HepG2 (cell line): ENCODE data around the gene NDUFS7. TPM values are rescaled to one million over a fixed set of nuclear protein-coding genes. Genes with fewer than 3 reads are reported as not detected.

ENCODE experiments used
- CC2D1A ChIP-seq: sonication (generic); formaldehyde crosslinking; IDR thresholded peaks from 2 replicates; pipeline ENCODE4 v1.8.1; 2023; ENCODE audit warnings: mild to moderate bottlenecking, missing genetic modification reagents
- FLYWCH1 ChIP-seq: sonication (generic); formaldehyde crosslinking; IDR thresholded peaks from 2 replicates; pipeline ENCODE4 v1.8.1; 2023; ENCODE audit warnings: mild to moderate bottlenecking, missing genetic modification reagents
- ZBTB4 ChIP-seq: sonication (generic); formaldehyde crosslinking; IDR thresholded peaks from 2 replicates; pipeline ENCODE4 v1.4.0; 2020; ENCODE audit warnings: missing genetic modification reagents, mild to moderate bottlenecking, borderline replicate concordance
- ZNF563 ChIP-seq: sonication (generic); formaldehyde crosslinking; IDR thresholded peaks from 2 replicates; pipeline ENCODE4 v1.8.0; 2022; ENCODE audit warnings: mild to moderate bottlenecking, moderate library complexity, missing genetic modification reagents
- polyA plus RNA-seq, 8 experiments: library from polyadenylated mRNA; depleted of rRNA in 3 of 8; stranded (reverse) in 7 of 8; unstranded in 1 of 8; fragments of >200 nt; fragmentation: Illumina TruSeq in 4 of 8; extraction: Trizol in 4 of 8; gene quantifications; 2 replicates each; pipeline versions ENCODE4 v1.2.1 to v1.2.3, GENCODE V29; 2011 to 2016; ENCODE audit warnings: low read depth in 4 of 8, missing spikeins in 1 of 8, mixed read lengths in 1 of 8; ENCODE audit not compliant: insufficient read depth in 1 of 8
- total RNA-seq, 5 experiments: library from RNA; depleted of rRNA; stranded (reverse); fragments of >200 nt; fragmentation: Illumina TruSeq; extraction: Trizol; gene quantifications; 2 replicates each; pipeline ENCODE4 v1.2.3, GENCODE V29; 2016; ENCODE audit warnings: low read depth in 1 of 5
- TF ChIP-seq, protein P1 (sequence below): sonication (generic); formaldehyde crosslinking; IDR thresholded peaks from 2 replicates; pipeline ENCODE4 v1.5.1; 2020; ENCODE audit warnings: missing genetic modification reagents, mild to moderate bottlenecking, borderline replicate concordance
- TF ChIP-seq, protein P2 (sequence below): sonication (generic); IDR thresholded peaks from 2 replicates; pipeline ENCODE4 v1.6.1; 2016; ENCODE audit warnings: low read depth, borderline replicate concordance

Gene NDUFS7
- total and polyA plus RNA-seq, 2 of the 13 experiments (the other 11 are each of a cell fraction or from before 2014, with no cell fraction given) = 34.3 to 66.9 TPM

GRCh38 chr19:1373042-1373533 lies 10.6 kb upstream of the NDUFS7 start (continued):
- TF ChIP-seq, protein P1, sequence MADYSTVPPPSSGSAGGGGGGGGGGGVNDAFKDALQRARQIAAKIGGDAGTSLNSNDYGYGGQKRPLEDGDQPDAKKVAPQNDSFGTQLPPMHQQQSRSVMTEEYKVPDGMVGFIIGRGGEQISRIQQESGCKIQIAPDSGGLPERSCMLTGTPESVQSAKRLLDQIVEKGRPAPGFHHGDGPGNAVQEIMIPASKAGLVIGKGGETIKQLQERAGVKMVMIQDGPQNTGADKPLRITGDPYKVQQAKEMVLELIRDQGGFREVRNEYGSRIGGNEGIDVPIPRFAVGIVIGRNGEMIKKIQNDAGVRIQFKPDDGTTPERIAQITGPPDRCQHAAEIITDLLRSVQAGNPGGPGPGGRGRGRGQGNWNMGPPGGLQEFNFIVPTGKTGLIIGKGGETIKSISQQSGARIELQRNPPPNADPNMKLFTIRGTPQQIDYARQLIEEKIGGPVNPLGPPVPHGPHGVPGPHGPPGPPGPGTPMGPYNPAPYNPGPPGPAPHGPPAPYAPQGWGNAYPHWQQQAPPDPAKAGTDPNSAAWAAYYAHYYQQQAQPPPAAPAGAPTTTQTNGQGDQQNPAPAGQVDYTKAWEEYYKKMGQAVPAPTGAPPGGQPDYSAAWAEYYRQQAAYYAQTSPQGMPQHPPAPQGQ (CRISPR knock-in tag) = no peak
- TF ChIP-seq FLYWCH1 (CRISPR knock-in tag) (0 out of 2 replicates have a peak, but pooled peaks have one; percentile 5), ZBTB4 (CRISPR knock-in tag) (peak; percentile 48; the same call in 1 of the 2 replicates), CC2D1A (CRISPR knock-in tag) (no peak), ZNF563 (CRISPR knock-in tag) (no peak)
- TF ChIP-seq, protein P2, sequence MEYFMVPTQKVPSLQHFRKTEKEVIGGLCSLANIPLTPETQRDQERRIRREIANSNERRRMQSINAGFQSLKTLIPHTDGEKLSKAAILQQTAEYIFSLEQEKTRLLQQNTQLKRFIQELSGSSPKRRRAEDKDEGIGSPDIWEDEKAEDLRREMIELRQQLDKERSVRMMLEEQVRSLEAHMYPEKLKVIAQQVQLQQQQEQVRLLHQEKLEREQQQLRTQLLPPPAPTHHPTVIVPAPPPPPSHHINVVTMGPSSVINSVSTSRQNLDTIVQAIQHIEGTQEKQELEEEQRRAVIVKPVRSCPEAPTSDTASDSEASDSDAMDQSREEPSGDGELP = peak; percentile 15; the same call in 1 of the 2 replicates
- TF ChIP-seq, all 625 proteins: peak for 35
